GM12878 (cell line): ENCODE measurements around the gene TCP11L2. TPM values are rescaled to one million over a fixed set of nuclear protein-coding genes. Genes with fewer than 3 reads are reported as not detected.

Experiments
- ATF2 ChIP-seq: IDR thresholded peaks from 2 replicates; pipeline ENCODE4 v1.6.1; 2012; ENCODE audit warnings: low read length, inconsistent platforms
- BCL11A ChIP-seq: IDR thresholded peaks from 2 replicates; pipeline ENCODE4 v1.6.1; 2011; ENCODE audit warnings: low read depth, low read length
- BMI1 ChIP-seq: fragments of 450-650 bp; IDR thresholded peaks from 2 replicates; pipeline ENCODE4 v1.6.1; 2016; ENCODE audit warnings: mild to moderate bottlenecking, moderate library complexity, borderline replicate concordance
- EED ChIP-seq: sonication (generic); IDR thresholded peaks from 2 replicates; pipeline ENCODE4 v1.6.1; 2016; ENCODE audit warnings: antibody characterized with exemption, low read depth
- EP300 ChIP-seq, 2 experiments: fragments of 150-350 bp in 1 of 2; IDR thresholded peaks; 2 replicates each; pipeline ENCODE4 v1.6.1; 2011 to 2012; ENCODE audit warnings: low read depth in 2 of 2, low read length in 2 of 2, borderline replicate concordance in 1 of 2, improper control_type of control experiment in 1 of 2, inconsistent platforms in 1 of 2; ENCODE audit not compliant: control insufficient read depth in 1 of 2
- GATAD2B ChIP-seq: fragments of 450-650 bp; conservative IDR thresholded peaks from 2 replicates; pipeline ENCODE4 v1.6.1; 2017; ENCODE audit warnings: low read depth, mild to moderate bottlenecking, moderate library complexity
- IRF4 ChIP-seq: IDR thresholded peaks from 2 replicates; pipeline ENCODE4 v1.6.1; 2011; ENCODE audit warnings: low read depth, low read length
- JUND ChIP-seq: IDR thresholded peaks from 2 replicates; pipeline ENCODE4 v1.6.1; 2012; ENCODE audit warnings: low read depth, mild to moderate bottlenecking, low read length, improper control_type of control experiment, moderate library complexity
- SIN3A ChIP-seq: IDR thresholded peaks from 2 replicates; pipeline ENCODE4 v1.6.1; 2012; ENCODE audit warnings: low read depth, low read length, improper control_type of control experiment
- ZNF384 ChIP-seq: IDR thresholded peaks from 2 replicates; pipeline ENCODE4 v1.6.1; 2012; ENCODE audit warnings: low read depth, mild to moderate bottlenecking, low read length, improper control_type of control experiment, borderline replicate concordance
- polyA plus RNA-seq, 11 experiments: library from polyadenylated mRNA; depleted of rRNA in 4 of 11; unstranded in 6 of 11; stranded (reverse) in 5 of 11; fragments of >200 nt; fragmentation: Nextera tagmentation in 4 of 11; fragmentation: Illumina TruSeq in 1 of 11; extraction: Ambion mirVana in 4 of 11; extraction: Trizol in 1 of 11; gene quantifications; 1 replicate in 1 of 11; 2 replicates in 10 of 11; pipeline versions ENCODE4 v1.2.1 to v1.2.3, GENCODE V29; 2011 to 2016; ENCODE audit warnings: inconsistent platforms in 2 of 11, missing spikeins in 2 of 11, low read depth in 1 of 11
- total RNA-seq, 4 experiments: library from RNA; depleted of rRNA in 3 of 4; stranded (reverse); fragments of >200 nt in 3 of 4; fragmentation: Illumina TruSeq in 1 of 4; extraction: Trizol in 1 of 4; gene quantifications; 2 replicates each; pipeline versions ENCODE4 v1.2.1 to v1.2.3, GENCODE V29; 2013 to 2021
- TF ChIP-seq, protein P1 (sequence below): fragments of 450-650 bp; IDR thresholded peaks from 2 replicates; pipeline ENCODE4 v1.6.1; 2014; ENCODE audit warnings: mild to moderate bottlenecking
- TF ChIP-seq, protein P2 (sequence below): fragments of 450-650 bp; IDR thresholded peaks from 2 replicates; pipeline ENCODE4 v1.6.1; 2016; ENCODE audit warnings: mild to moderate bottlenecking

Gene TCP11L2
- total and polyA plus RNA-seq, 10 of the 15 experiments (the other 5 are each of a cell fraction or from before 2014, with no cell fraction given), result 0.18 to 5.0 (median 0.90) TPM

- TF ChIP-seq, protein P1, sequence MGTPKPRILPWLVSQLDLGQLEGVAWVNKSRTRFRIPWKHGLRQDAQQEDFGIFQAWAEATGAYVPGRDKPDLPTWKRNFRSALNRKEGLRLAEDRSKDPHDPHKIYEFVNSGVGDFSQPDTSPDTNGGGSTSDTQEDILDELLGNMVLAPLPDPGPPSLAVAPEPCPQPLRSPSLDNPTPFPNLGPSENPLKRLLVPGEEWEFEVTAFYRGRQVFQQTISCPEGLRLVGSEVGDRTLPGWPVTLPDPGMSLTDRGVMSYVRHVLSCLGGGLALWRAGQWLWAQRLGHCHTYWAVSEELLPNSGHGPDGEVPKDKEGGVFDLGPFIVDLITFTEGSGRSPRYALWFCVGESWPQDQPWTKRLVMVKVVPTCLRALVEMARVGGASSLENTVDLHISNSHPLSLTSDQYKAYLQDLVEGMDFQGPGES, result no peak
- TF ChIP-seq BCL11A (peak; percentile 88), EP300 (IDR thresholded peaks at IDR 0.05; ENCODE audit: borderline replicate concordance in 1 of 2, control insufficient read depth in 1 of 2, low read depth in 2 of 2, low read length in 2 of 2) (peak; percentile 29 to 77; a peak in 2 of 4 replicates), EED (peak; percentile 38; the same call in 1 of the 2 replicates), ATF2 (peak; percentile 84), SIN3A (no peak), JUND (peak; percentile 56; the same call in 1 of the 2 replicates), IRF4 (peak; percentile 92), BMI1 (peak; percentile 53; the same call in 1 of the 2 replicates), GATAD2B (no peak), ZNF384 (0 out of 2 replicates have a peak, but pooled peaks have one; percentile 6)
- TF ChIP-seq, protein P2, sequence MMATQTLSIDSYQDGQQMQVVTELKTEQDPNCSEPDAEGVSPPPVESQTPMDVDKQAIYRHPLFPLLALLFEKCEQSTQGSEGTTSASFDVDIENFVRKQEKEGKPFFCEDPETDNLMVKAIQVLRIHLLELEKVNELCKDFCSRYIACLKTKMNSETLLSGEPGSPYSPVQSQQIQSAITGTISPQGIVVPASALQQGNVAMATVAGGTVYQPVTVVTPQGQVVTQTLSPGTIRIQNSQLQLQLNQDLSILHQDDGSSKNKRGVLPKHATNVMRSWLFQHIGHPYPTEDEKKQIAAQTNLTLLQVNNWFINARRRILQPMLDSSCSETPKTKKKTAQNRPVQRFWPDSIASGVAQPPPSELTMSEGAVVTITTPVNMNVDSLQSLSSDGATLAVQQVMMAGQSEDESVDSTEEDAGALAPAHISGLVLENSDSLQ, result peak; percentile 40; the same call in 1 of the 2 replicates
Measured at GRCh38 chr12:106276032-106276740, 26.3 kb upstream of the TCP11L2 start (continued).
